ENCODE data around the gene KRTAP4-11.

GRCh38 chr17:41160648-41161047 is 42.5 kb upstream of the KRTAP4-11 start, which contains the start of gene KRTAP4-4:
- TF ChIP-seq ELK1 (IDR thresholded peaks at IDR 0.05; ENCODE audit: borderline replicate concordance, low read depth, low read length) (no peak), NFE2L2 (IDR thresholded peaks at IDR 0.05; ENCODE audit: low read depth, low read length) (no peak), CTCF (conservative IDR thresholded peaks at IDR 0.05; ENCODE audit: low read depth, low read length) (no peak), POLR2A (IDR thresholded peaks at IDR 0.05; ENCODE audit: low read depth, low read length) (no peak), RAD21 (IDR thresholded peaks at IDR 0.05; ENCODE audit: low read length) (no peak), BHLHE40 (IDR thresholded peaks at IDR 0.05; ENCODE audit: low read depth, low read length) (no peak), CEBPB (IDR thresholded peaks at IDR 0.05; ENCODE audit: low read depth, low read length) (no peak), MAFK (IDR thresholded peaks at IDR 0.05; ENCODE audit: low read depth, low read length) (no peak), RCOR1 (IDR thresholded peaks at IDR 0.05; ENCODE audit: insufficient replicate concordance, low read length) (no peak), MAZ (IDR thresholded peaks at IDR 0.05; ENCODE audit: borderline replicate concordance, low read depth, low read length) (no peak), RFX5 (IDR thresholded peaks at IDR 0.05; ENCODE audit: low read depth, low read length) (no peak)

Data from IMR-90 (cell line).